HG02938 (cell line): ENCODE measurements around the gene FAM53B.
"Not testable (repeated sequence)": the region's sequence is repeated elsewhere in the genome, so short reads cannot be mapped to it uniquely, and the experiment has no call there.

Source experiments
- ATAC-seq: cut with Tn5 transposase; IDR thresholded peaks from one replicate; pipeline ENCODE4 v1.9.1; 2021; ENCODE audit warnings: mild to moderate bottlenecking, moderate library complexity; ENCODE audit not compliant: unreplicated experiment

FAM53B gene

GRCh38 chr10:124589491-124590041, 154.6 kb downstream of the FAM53B start:
- ATAC-seq = no peak

DNA sequence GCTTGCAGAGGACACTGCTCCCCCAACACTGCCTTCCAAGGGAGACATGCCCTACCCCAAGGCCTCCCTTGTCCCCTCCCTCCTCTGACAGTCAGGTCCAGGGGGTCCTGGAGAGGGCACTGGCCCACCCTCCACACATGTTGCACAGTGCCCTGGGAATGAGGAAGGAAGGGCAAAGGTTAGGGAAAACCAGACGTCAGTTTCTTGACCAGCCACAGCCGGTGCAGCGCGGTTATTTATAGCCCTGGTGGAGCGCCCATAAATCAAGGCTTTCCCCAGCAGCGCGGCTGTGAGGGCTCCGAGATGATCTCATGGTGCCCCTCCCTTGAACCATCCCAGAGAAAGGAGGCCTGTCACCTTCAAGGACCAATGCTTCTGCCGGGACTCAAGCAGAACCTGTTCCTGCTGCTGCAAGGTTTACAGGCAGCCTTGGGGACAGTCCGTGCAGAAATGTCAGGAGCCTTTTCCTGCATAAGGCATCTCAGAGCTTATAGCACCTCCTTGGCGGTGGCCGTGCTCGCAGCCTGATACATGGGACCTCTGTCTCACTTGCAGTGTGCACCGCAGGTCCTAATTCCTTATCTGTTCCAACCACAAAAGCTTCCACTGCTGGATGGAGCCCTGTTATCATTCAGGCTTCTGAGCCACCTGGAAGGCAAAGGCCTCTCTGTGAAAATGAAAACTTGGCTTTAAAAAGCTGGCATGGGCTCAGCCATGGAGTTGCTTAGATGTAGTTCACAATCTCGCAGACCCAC, 155.3 kb downstream of the FAM53B start:
- no peak for ATAC-seq

- not testable (repeated sequence) for ATAC-seq
These were observed 155.8 kb downstream of the FAM53B start for GRCh38 chr10:124588341-124588735.

DNA sequence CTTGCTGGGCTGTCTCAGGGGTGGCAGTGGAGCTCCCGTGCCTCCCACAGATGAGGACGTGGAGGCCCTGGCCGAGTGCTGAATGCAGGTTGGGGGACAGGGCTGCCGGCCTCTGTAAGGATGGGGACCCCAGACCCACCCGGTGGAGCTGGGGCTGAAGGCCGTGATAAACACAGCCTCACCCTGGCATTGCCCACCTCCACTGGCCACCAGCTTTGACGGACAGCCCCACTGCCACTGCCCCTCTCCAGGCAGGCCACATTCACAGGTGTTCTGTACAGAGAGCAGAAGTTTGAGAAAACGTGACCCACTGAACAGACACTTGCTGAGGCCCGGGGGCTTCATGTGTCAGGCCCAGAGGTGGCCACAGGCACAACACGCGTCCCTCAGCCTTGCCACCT, 156.4 kb downstream of the FAM53B start:
- no peak for ATAC-seq

DNA sequence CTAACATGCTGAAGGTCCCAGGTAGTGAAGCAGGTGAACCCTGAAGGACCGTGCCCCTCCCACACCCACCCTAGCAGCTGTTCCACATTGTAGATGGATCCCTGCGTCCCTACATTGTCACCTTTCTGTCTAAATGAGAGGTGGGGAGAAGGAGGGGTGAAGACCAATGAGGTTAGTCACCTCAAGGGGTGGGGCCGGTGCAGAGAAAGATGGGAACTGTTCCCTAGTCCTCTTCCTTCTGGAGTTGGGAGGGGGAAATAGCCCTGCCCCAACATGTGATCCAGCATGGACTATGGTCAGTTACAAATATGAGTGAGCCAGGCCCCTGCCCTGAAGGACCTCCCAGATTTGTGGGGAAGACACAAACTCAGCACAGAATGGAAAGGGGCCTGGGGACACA, 158.0 kb downstream of the FAM53B start:
- no peak for ATAC-seq

- ATAC-seq = no peak
These were observed 165.2 kb downstream of the FAM53B start for GRCh38 chr10:124579011-124579399.

DNA sequence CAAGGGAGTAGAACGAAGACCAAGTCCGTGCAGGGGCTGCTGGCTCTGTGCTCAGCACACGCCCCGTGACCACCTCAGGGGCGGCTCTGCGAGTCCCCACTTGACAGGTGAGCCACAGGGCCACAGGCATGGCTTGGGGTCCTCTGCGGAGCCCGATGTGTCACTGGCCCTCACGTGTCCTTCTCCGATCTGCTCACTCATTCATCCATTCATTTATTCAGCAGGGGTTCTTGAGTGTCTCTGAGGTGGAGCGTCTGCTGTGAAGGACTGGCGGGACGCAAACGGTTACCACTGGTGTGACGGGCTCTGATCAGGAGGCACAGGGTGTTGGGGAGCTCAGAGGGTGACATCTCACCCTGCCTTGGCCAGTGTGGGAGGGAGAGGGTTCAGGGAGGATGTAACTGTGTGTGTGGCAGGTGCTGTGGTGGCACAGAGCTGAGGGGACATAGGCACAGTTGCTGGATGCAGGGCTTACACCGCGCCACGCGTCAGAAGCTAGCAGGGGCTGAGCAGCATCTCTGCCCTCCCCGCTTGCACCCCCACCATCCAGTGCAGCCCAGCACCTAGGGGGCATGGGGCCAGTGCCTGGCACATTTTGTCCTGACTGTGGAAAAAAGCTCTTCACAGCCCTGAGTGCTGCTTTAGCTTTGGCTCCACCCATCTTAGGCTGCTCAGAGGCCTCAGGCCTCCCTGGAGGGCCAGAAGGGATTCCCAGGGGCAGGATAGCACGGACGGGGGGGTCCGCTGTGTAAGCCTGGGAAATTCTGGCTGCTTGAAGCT, 165.8 kb downstream of the FAM53B start:
- no peak for ATAC-seq

DNA sequence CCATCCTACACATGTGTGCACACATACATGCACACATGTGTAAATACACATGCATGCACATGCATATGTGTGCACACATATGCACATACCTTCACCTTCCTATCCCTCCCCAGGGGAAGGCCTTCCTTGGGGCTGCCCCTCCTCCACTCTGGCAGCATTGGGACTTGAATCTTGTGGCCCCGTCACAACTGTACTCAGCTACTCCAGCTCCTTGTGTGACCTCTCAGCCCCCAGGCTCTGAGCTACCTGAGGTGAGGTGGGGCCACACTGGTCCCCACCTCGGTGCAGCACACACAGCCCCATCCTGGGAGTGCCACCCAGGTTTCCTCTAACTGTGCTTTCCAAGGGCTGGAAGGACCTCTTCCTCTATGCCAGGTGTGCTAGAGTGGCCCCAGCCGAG, 166.5 kb downstream of the FAM53B start:
- no peak for ATAC-seq

- ATAC-seq = no peak
These were observed 167.4 kb downstream of the FAM53B start for GRCh38 chr10:124576526-124577420.

GRCh38 chr10:124575107-124576035, 168.8 kb downstream of the FAM53B start:
- ATAC-seq = no peak

- no peak for ATAC-seq
These were observed 169.6 kb downstream of the FAM53B start for GRCh38 chr10:124574456-124575070.

DNA sequence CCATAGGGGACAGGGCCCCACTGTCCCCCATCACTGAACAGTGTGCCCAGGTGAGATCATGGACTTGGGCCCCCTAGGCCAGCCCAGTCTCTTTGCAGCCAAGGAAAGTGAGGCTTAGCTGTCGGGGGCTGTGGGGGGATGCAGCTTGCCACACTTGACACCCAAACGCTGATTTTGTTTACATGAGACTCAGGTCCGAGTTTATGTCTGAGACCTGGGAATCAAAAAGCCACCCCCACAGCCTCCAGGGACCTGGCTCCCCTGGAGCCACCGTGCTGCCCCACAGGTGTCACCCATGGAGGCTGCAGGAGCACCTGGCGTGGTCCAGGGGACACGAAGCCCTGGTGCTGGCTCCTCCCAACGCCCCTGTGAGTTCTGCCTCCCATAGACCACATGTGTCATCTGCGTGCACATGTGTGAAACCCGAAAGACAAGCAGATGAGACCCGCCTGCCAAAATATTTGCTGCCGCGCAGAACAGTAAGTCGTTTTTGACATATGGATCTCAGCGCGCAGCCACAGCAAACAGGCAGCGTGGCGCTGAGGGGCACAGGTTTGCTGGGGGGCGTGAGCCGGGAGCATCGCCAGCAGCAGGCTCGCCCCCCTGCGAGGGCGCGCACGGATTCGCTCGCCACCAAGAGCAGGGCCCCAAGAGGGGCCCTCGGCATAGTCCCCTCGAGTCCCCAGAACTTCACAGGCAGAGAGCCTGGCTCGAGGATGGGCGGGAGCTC, 170.3 kb downstream of the FAM53B start:
- ATAC-seq = no peak

DNA sequence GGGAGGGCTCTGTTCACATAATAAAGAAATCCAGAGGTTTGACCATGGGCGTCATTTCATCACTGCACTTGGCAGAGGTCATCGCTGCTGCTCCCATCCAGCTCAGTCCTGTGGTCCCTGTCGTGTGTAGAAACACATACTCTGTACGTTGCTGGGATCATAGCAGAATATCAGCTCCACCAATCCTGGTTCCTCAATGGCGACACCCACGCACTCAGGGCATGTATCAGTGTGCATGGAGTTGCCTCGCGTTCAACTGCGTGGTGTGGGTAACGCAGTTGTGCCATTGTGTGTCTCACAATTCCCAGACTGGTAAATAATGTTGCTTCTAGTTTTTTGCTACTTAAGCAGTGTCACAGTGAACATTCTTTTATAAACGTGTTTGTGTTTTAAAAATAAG, 171.4 kb downstream of the FAM53B start:
- no peak for ATAC-seq

GRCh38 chr10:124570646-124571045, 173.5 kb downstream of the FAM53B start:
- ATAC-seq = no peak

GRCh38 chr10:124569623-124570470, 174.3 kb downstream of the FAM53B start:
- no peak for ATAC-seq
